GM18502 (cell line): ENCODE measurements around the gene UGT1A10.

ENCODE experiments used
- ATAC-seq: cut with Tn5 transposase; IDR thresholded peaks from one replicate; pipeline ENCODE4 v1.9.1; 2021; ENCODE audit warnings: mild to moderate bottlenecking; ENCODE audit not compliant: unreplicated experiment, poor library complexity

UGT1A10 gene

DNA sequence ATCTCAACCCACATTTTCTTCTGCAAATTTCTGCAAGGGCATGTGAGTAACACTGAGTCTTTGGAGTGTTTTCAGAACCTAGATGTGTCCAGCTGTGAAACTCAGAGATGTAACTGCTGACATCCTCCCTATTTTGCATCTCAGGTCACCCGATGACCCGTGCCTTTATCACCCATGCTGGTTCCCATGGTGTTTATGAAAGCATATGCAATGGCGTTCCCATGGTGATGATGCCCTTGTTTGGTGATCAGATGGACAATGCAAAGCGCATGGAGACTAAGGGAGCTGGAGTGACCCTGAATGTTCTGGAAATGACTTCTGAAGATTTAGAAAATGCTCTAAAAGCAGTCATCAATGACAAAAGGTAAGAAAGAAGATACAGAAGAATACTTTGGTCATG lies 131.8 kb downstream of the UGT1A10 start:
- ATAC-seq = no peak

DNA sequence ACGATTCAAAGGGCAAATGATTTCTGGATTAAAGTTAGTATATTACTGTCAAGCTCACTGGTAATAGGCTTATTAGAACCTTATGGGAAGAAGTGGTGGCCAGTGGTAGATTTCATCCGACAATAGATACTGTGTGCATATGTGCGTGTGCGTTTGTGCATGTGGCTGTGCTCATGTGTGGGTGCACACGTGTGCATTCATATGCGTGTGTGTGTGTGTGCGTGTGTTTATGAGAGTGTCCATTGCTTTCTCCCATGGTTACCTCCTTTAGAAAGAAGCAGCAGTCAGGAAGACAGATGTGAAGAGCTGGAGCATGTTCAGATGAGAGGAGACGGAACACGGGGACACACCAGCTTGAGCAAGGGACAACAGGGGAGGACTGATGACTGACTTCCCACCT lies 133.0 kb downstream of the UGT1A10 start:
- no peak for ATAC-seq

- no peak for ATAC-seq
Measured at GRCh38 chr2:233772153-233772552, 135.9 kb downstream of the UGT1A10 start.

- ATAC-seq = no peak
Measured at GRCh38 chr2:233772583-233772982, 136.3 kb downstream of the UGT1A10 start.

DNA sequence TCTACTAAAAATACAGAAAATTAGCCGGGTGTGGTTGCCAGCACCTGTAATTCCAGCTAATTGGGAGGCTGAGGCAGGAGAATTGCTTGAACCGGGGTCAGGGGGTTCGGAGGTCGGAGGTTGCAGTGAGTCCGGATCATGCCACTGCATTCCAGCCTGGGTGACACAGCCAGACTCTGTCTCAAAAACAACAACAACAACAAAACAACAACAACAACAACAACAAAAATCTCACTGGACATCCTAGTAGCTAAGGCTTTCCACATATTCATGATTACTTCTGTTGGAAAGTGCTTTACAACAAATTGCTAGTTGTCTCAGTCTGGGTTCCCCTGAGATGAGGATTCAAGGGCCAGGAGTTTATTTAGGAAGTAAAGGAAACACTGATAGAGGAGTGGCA lies 137.6 kb downstream of the UGT1A10 start:
- no peak for ATAC-seq

DNA sequence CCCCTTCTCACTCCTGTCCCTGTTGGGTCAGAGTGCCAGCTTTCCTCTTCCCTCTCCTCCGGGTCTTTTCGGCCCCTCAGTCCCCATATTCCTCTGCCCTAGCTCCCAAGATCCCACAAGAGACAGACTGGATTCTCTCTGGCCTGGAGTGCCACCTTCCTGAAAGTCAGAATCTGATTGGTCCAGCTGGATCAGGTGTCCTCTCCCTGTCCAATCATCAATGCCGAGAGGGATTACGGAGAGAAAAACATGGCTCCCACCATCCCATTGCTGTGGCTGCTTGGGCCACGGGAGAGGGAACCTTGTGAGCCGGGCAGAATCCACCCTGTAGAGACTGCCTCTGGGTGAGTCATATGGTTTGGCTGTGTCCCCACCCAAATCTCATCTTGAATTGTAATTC lies 139.2 kb downstream of the UGT1A10 start:
- ATAC-seq = no peak

- ATAC-seq = no peak
Measured at GRCh38 chr2:233778030-233778429, 141.8 kb downstream of the UGT1A10 start, which contains the start of gene MROH2A. MROH2A (plus strand) TSS chr2:233778330; CDS start chr2:233779359, 1,029 bp downstream.

- ATAC-seq = no peak
Measured at GRCh38 chr2:233779722-233780121, 143.5 kb downstream of the UGT1A10 start.

- ATAC-seq = no peak
Measured at GRCh38 chr2:233780771-233781170, 144.5 kb downstream of the UGT1A10 start.

DNA sequence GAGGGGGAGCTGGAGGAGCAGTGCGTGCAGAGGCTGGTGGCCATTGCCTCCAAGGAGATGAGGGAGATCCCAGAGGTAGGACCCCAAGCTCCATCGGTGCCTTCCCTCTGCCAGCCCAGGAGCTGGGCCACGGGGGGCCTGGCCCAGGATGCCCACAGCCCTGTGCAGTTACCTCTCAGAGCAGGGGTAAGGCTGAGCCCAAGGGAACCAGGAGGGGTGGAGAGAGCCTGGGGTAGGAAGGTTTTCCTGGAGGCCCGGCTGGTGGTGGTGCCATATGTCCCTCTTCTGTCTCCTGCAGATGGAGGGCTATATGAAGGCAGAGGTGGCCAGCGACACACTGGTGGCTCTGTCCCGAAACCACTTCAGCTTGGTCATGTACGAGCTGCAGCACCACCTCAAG lies 153.3 kb downstream of the UGT1A10 start:
- ATAC-seq = no peak

- no peak for ATAC-seq
Measured at GRCh38 chr2:233791151-233791882, 155.1 kb downstream of the UGT1A10 start.

- no peak for ATAC-seq
Measured at GRCh38 chr2:233791883-233792329, 155.7 kb downstream of the UGT1A10 start.

GRCh38 chr2:233792720-233793119 lies 156.5 kb downstream of the UGT1A10 start:
- ATAC-seq = no peak

DNA sequence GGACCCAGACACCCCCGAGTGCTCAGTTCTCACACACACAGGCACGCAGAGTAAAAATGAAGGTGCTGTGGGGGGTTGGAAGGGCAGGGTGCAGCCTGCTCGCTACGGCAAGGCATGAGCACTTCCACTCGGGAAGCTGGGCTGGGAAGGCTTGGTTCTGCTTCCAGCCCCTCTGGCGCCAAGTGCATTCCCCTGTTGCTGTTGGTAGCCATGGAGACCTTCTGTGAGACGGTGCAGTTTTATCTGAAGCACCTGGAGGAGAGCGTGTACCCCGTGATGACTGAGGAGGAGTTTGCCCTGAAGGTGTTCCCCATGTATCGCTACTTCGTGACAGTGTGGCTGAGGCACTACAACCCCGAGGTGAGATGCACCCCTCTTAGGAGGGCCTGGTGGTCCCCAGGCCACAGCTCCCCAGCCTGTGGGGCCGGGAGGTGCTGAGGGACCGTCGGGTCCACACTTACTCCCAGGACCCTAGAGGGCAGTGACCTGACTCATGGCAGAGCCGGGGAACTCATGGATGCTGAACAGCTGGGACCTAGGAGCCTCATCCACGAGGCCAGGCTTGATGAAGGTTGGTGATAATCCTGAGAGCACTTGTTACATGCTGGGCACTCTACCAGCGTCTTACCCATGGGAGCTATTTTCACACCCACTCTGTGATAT lies 157.3 kb downstream of the UGT1A10 start:
- no peak for ATAC-seq

- ATAC-seq = no peak
Measured at GRCh38 chr2:233794128-233794658, 157.9 kb downstream of the UGT1A10 start.

DNA sequence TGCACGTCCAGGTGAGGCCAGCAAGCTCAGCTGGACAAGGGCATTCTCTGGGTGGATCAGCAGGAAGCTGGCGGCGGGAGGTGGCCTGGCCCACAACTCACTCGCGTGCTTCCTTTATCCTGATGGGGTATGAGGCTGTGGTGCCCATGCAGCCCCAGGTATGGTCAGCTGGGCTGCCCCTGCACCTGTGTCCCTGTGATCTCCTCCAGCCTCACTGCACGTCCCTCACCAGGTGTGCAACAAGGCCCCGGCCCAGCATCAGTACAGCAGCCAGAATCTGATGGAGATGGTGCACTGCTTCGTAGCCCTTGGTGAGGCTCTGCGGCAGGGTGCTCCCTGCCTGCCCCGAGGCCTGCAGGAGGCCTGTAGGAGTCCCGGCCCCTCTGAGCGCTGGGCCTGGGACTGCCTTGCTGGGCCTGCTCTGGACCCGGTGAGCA lies 159.5 kb downstream of the UGT1A10 start:
- ATAC-seq = no peak

DNA sequence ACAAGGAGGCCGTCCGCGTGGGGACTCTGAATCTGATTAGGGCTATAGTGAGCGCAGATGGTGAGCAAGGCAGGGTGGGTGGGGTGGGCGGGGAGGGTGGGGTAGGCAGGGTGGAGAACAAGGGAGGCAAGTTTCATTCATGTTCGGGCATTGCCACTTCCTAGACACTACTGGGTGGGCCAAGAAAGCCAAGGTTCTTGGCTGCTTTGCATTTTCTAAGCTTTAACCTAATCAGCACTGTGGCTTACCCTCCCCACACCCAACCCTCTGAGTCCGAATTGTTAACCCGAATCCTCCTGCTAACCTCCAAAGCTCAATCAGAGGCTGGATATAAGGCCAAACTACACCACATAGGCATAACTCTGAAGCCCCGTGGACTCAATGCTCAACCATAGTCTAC lies 160.0 kb downstream of the UGT1A10 start:
- ATAC-seq = no peak

DNA sequence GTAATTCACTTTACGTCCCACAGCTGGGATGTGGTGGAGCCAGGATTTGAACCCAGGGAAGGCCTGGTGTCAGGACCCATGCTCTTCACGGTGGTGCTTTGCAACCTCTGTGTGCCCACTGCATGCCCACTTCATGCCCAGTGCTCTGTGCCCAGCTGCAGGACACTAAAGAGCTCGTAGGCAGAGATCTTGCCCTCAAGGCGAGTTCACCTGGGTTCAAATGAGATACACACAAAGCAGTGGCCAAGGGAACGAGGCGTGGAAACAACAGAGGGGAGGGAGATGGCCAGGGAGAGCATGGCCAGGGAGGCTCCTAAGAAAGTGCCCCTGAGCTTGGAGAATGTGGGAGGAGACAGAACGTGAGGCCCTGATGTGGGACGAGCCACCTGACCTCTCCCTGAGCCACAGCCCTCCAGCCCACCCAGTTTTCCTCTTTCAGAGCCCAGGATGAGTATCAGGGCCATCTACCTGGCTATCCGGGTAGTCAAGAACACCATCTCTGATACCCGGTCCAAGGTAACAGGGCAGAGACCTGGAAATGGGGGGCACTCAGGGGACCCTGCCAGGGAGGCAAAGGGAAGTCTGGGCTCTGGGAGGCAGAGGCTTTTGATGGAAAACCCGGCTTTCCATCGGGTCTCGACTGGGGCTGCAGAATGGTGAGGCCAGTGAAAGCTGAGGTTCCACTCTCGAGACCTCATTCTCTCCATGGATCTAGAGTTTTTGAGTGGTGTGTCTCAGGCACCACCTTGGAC lies 162.3 kb downstream of the UGT1A10 start:
- no peak for ATAC-seq

- ATAC-seq = no peak
Measured at GRCh38 chr2:233799087-233799665, 162.9 kb downstream of the UGT1A10 start.

GRCh38 chr2:233799716-233800115 lies 163.5 kb downstream of the UGT1A10 start:
- ATAC-seq = no peak
